ENCODE measurements around the gene RREB1.
"Not testable (repeated sequence)": the region's sequence is repeated elsewhere in the genome, so short reads cannot be mapped to it uniquely, and the experiment has no call there.

Gene RREB1

GRCh38 chr6:7267466-7268091 is 159.8 kb downstream of the RREB1 start:
- no peak for DNase-seq

- no peak for DNase-seq
Observed at GRCh38 chr6:7268362-7268761, 160.6 kb downstream of the RREB1 start.

- no peak for DNase-seq
Observed at GRCh38 chr6:7268816-7269555, 161.2 kb downstream of the RREB1 start.

GRCh38 chr6:7269816-7270215 is 162.1 kb downstream of the RREB1 start:
- DNase-seq = no peak

GRCh38 chr6:7270320-7271204 is 162.8 kb downstream of the RREB1 start:
- no peak for DNase-seq

- no peak for DNase-seq
Observed at GRCh38 chr6:7271205-7271534, 163.4 kb downstream of the RREB1 start.

GRCh38 chr6:7273709-7274108 is 165.9 kb downstream of the RREB1 start:
- DNase-seq = no peak

- DNase-seq = not testable (repeated sequence)
Observed at GRCh38 chr6:7274525-7274924, 166.8 kb downstream of the RREB1 start.

GRCh38 chr6:7276199-7276524 is 168.4 kb downstream of the RREB1 start:
- DNase-seq = no peak

- no peak for DNase-seq
Observed at GRCh38 chr6:7282097-7282906, 174.5 kb downstream of the RREB1 start.

GRCh38 chr6:7283676-7284075 is 175.9 kb downstream of the RREB1 start:
- DNase-seq = no peak

- DNase-seq = no peak
Observed at GRCh38 chr6:7285416-7285815, 177.7 kb downstream of the RREB1 start.

GRCh38 chr6:7290079-7290478 is 182.3 kb downstream of the RREB1 start:
- no peak for DNase-seq

GRCh38 chr6:7292596-7293255 is 185.0 kb downstream of the RREB1 start:
- no peak for DNase-seq

GRCh38 chr6:7295916-7296315 is 188.2 kb downstream of the RREB1 start:
- DNase-seq = no peak

GRCh38 chr6:7296602-7297001 is 188.8 kb downstream of the RREB1 start:
- no peak for DNase-seq

GRCh38 chr6:7298113-7298512 is 190.4 kb downstream of the RREB1 start:
- DNase-seq = no peak

- DNase-seq = no peak
Observed at GRCh38 chr6:7300926-7301325, 193.2 kb downstream of the RREB1 start.

Measured in CD4-positive, alpha-beta T cell treated with Interleukin-17A for 4 hours (primary cell).